Stimulated activated CD8-positive, alpha-beta memory T cell treated with anti-CD3 and anti-CD28 coated beads, Interleukin-12 subunit alpha, Interleukin-12 subunit beta, amount 100 ng/mL, for 24 hours (primary cell): ENCODE data around the gene AFF2.
"Not testable (repeated sequence)": the region's sequence is repeated elsewhere in the genome, so short reads cannot be mapped to it uniquely, and the experiment has no call there.

Experiments used
- DNase-seq: peaks from one replicate; pipeline ENCODE4 v3.0.0-alpha.2; 2020; ENCODE audit errors: extremely low read depth

Gene AFF2

DNA sequence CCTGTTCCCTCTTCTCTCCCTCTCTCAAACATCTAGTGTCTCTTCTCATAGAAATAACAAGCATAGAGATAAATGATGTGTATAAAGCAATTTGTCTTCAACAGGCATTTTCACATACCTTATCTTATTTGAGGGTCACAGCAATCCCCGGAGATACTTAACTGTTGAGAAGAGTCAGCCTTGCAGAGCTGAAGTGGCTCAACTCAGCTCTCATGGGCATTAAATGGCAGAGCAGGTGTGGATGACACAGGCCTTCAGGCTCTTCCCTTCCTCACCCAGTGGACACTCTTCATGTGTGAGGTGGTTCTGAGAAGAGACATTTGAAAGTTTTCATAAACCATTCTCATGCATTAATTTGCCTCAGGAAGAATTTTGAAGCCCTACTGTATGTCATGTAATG is 134.2 kb downstream of the AFF2 start:
- DNase-seq: no peak

DNA sequence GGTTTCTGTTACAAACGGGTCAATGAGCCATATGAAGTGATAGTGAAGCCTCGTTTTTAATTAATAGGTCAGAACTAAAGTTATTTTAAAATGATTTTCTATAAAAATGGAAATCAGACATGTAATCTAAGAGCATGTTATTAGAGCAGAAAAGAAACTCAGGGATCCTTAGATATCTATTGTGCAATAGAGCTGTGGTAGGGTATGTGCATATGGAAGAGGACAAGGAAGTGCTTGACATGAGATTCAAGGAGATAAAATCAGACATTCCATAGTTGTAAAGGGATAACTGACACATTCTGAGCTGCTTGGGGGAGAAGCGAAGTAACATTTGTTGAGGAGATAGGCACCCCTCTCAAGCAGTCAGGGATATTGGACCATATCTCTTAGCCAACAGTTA is 143.0 kb downstream of the AFF2 start:
- no peak for DNase-seq

DNA sequence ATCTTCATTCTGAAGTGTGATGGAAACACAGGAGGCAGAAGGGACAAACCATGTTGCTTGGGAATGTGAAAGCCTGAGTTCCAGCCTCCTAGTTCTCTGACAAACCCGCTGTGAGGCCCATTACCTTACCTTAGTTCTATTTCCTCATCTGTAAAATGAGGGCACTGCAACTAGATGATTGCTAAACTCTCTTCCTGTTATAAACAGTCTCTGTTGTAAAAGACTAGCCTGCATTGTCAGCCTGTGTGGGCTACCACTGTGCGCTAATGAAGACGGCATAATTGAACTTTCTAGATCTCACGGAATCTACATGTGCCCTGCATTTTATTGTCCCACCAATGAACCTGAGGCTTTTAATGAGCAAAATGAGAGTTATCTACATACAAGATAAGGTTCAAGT is 147.2 kb downstream of the AFF2 start:
- DNase-seq: no peak

DNA sequence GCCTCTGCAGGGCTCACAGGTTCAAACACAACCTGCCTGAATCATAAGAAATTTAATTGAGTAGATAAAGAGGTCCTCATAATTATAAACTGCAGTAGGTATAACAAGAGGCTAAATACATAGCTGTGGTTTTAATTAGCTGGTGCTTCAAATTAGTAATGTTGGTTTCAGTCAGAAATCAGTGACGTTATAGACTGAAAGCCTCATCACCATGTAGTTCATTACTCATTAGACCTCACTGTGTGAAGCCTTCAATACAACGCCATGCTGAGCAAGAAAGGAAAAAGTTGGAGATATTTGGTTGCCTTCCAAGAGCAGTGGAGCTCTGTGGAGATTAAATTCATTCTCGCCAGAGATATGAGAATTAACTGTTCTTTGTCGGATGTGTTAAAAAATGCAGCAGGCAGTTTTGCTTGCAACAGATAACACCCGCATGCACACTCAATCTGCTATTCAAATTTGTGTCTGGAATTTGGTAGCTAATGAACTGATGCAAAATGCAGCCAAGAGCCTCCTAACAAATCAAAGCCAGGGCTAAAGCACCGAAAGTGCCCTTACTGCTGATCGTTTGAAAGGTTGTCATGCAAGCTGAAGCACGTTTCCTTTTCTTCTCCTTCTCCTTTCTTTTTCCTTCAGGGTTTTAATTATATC is 148.9 kb downstream of the AFF2 start:
- no peak for DNase-seq

DNA sequence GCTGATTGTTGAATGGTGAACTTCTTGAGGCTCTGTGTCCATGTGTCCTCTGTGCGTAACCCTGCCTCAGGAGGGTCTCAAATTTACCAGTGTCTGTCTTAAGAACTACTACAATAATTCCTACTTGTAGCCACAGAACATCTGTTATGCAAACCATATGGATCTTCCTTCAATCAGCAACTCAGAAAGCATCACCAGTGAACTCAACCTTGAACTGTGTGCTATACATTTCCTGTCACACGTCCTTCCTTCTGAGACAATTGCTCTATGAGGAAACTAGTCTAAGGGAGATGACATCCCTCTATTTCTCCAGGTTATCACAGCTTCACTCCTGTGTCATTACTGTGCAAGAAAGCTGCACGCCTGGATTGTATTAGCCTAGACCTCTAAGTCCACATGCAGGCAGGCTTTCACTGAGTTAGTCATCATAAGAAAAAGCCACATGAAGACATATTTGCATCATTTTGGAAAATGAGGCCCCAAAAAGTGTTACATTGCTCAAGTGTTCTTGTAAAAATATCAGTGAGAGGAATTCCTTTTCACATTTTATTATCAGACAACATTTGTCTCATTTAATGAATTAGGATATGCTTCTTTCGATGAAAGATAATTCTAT is 157.8 kb downstream of the AFF2 start:
- no peak for DNase-seq

DNA sequence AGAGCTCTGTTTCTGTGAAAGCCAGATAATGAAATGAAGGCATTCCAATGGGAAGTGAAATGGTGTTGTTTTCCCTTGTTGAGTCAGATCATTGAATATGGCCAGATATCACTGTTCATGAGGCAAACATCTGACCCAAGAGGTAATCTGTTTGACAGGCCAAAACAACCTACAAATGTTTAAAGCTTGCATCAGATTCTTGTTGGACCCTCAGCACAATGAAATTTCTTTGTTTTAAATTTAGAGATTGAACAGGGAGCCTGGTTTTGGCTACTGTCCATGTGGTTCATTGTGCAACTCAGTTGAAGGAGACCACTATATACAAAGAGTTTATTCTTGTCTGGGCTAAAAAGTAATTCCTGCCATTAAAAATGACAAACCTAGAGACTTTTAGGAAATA is 159.1 kb downstream of the AFF2 start:
- DNase-seq: no peak

DNA sequence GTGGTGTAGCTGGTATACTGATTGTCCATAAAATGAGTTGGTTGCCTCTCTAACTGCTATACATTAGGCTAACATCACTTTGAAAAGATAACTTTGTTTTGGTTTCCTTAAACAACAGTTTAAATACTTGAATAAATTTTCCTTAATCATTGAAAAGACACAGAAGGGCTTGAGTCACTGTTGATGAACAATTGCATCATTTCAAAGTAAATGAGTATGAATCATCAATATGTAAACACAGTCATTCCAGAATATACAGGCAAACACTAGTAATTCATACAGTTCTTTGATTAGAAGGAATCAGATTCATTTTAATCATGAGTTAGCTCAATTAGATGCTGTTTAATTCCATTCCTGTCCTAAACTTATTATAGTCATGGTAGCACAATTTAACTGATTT is 160.6 kb downstream of the AFF2 start:
- DNase-seq: no peak

DNA sequence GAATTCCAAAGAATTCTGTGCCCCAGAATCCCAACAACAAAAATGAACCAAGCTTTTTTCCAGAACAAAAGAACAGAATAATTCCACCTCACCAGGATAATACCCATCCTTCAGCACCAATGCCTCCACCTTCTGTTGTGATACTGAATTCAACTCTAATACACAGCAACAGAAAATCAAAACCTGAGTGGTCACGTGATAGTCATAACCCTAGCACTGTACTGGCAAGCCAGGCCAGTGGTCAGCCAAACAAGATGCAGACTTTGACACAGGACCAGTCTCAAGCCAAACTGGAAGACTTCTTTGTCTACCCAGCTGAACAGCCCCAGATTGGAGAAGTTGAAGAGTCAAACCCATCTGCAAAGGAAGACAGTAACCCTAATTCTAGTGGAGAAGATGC is 161.6 kb downstream of the AFF2 start:
- DNase-seq: no peak

DNA sequence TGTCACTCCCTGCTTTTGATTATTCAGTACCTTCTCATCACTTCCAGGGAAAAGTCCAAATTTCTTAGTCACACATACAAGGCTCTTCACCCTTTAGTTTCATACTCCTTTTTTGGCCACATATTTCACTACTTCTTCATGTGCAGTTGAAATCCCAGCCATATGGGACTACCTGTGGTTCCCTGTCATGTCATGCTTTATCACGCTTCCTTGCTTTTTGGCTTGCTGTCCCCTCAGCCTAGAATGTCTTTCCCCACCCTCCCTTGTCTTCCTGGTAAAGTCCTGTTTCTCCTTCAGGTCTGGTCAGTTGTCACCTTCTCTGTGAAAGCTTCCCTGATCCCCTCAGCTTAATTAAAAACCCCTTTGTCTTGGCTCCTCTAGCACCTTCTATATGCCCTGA is 163.8 kb downstream of the AFF2 start:
- DNase-seq: no peak

DNA sequence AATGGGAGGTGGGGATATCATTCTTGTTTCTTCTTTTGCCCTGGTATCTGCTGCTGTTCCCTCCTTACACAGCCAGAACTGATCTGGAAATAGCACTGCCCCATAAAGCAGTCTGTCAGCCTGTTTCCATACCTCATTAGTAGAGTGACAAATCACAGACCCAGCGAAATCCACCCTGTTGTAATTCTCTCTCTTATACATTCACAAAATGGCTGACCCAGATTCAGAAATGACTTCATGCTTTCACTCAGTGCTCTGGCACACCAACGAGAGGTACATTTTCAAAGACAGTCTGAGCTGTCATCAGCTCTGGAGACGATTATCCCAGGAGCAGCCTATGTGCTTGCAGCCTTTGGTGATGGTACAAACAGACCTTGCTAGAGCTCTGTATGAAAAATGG is 164.6 kb downstream of the AFF2 start:
- DNase-seq: no peak

DNA sequence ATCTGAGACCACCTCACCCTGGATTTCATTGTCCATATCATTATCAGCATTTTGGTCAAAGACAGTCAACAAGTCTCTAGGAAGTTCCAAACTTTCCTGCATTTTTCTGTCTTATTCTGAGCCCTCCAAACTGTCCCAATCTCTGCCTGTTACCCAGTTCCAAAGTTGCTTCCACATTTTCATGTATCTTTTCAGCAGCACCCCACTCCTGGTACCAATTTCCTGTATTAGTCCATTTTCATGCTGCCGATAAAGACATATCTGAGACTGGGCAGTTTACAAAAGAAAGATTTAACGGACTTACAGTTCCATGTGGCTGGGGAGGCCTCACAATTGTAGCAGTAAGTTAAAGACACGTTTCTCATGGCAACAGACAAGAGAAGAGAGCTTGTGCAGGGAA is 168.8 kb downstream of the AFF2 start:
- not testable (repeated sequence) for DNase-seq

DNA sequence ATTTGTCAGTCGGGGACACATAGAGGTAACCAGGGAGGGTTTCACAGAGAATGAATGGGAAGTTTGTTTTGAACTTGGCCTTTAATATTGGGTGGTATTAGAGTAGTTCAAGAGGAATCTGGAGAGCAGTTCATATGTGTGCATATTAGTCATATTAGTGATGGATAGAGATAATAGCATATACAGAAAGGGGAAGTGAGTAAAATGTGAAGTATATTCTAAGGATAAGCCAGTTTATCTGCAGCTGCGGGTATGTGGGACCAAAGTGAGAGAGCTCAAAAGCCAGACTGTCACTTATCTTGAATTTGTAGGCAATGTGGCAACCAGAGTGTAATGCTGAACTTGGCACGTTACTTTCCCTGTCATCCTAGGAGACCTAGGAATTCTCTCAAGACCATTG is 169.9 kb downstream of the AFF2 start:
- DNase-seq: no peak

DNA sequence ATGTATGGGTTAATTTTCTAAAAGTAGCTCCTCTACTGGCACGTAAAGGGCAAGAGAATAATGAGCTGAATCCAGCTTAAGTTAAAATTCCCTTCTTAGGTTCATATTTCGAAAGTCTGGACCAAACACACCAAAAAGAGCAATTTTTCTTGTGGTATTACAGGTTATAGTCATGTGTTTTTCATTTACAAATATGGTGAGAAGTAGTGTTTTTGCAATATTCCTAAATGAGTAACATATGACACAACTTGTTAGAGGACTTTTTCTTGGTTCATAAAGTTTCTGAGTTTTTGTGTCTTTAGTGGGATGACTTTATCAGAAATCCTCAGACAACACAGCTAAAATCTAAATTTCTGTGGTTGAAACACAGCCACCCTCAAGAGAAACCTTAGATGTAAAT is 172.1 kb downstream of the AFF2 start:
- DNase-seq: no peak

DNA sequence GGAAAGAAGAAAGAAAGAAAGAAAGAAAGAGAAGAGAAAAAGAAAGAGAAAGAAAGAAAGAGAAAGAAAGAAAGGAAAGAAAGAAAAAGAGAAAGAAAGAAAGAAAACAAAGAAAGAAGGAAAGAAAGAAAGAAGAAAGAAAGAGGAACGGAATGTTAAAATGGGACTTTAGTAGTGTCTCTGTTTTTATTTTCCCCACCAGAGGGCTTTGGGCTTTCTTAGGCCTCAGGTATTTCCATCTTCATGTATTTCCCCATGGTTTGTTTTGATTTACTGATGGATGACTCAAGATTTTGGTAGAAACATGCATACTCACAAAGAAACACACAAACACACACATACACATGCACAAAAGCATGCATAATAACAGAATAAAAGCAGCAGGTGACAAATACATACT is 181.2 kb downstream of the AFF2 start:
- no peak for DNase-seq

DNA sequence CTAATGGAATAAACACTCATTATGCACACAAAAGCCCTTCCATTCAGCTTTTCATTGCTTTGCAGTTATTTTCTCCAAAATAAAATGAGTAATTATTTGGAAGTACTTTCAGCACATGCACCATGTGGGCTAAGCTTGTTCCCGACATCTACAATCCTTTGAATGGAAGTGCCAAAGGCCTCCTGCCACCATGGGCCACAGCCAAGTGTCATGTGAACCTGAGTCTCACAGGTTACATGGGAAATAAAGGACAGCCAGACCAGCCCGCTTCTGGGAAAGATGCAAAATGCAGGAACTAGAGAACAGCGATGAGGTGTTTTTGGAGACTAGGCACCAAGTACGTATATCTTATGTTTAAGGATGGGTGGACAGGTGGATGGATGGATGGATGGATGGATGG is 181.8 kb downstream of the AFF2 start:
- DNase-seq: no peak

DNA sequence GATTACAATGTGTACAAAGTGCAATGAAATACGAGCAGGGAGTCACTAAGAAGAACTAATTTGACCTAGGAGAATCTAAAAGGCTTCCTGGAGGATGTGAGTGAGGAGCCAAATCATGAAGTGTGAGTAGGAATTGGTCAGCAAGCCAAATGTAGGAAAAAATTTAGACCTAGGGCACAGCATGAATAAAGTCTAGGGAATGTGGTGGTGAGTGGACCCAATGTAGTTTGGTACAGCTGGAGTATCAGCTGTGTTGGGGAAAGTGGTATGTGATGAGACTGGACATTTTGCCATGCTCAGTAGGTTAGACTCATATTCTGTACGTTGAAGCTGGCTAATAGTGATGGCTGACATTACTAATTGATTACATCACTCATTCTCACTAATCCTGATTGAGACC is 191.0 kb downstream of the AFF2 start:
- DNase-seq: no peak

DNA sequence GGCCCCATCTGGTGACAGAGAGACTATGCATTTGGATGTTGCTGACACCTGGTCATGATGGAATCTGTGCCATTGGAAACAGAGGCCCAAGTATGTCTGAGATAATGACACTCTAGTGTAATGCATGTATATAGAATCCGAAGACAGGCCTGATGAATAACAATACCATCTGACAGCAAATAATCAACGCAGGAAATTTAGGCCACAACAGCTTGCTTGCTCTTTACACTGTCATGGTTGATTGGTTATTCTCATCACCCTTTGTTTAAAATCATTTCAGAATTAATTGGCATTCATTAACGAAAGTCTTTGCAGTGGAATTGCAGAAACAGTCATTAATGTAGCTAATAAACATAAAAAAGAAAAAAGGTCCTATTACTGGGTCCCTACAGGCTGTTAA is 194.8 kb downstream of the AFF2 start:
- no peak for DNase-seq

DNA sequence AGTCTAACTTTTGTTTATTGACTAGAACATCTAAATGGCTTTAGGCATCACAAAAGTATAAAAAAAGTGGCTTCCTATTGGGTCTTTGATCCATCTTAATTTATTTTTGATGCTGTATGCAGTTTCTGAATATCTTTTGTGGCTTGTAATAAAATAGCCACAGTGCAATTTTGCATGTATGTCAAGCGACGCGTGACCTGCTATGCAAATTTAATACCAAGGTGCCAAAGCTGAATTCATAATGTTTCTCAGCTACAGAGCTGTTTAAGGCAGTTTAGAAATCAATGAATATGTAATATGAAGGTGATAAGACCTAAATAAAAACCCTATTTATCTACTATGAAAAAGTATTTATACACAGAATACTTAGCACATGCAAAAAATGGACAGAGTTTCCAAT is 197.8 kb downstream of the AFF2 start:
- no peak for DNase-seq

DNA sequence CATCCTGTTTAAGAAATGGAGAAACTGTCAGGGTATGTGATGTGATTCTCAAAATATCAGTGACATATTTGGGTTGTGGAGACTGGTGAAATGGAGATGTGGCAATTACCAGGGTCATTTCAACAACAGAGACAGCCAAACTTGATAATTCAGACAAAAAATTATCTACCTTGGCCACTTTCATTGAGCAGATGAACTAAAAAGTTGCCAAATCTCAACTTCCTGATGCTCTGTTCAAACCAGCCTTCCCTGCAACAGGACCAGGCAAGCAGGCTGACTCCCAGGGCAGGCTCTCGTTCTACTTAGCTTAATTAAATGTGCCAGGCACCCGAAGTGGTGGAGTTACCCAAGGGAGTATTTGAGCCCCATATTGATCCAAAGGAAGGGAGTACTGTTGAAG is 199.6 kb downstream of the AFF2 start:
- no peak for DNase-seq

DNA sequence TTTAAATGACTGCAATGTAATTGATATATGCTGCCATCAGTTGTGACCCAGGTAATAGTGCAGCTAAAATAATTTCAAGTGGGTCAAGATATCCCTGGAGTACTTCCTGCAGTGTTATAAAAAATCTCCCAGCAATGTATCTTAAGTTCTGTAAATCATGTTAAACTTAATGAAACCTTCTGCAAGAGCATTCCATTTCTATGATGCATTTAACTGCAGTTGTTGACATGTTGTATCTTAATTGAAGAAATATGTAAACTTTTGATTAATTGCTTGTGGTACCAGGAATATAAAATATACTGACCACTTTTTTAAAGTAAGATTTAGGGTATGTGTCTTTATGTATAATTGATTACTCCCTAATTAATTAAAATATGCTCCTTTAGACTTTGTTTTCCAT is 213.6 kb downstream of the AFF2 start:
- no peak for DNase-seq

DNA sequence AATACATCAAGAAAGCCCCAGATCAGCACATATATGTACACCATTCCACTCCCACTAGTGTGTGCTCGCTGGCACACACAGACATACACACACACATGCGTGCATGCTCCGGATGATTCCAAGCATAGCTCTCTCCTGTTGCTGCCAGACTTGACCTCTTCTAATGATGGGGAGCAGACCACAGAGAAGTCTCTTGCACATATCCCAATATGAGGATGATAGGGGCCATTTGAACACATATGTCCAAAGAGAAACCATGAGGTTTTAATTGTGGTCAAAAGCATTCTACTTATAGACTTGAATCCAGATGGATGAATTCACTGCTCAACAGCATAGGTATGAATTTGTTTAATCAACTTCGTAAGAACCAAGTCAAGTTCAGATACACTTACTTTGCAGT is 214.9 kb downstream of the AFF2 start:
- DNase-seq: no peak

DNA sequence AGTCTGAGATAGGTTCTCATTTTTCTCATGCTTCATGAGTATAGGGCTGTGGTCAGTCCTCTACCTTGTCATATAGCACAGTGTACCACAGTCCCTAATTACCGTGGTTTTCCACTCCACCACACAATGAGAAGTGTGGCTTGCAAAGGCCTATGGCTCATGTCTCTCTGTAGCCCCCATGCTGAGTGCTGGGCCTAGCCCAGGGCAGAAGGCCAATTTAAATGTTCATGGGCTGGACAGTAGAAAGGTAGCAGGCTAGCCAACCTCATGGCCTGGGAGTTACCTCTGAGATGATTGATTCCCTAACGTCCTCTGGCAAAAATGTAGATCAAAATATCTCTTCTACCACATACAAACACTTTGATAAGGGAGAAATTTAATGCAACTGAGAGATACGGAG is 222.5 kb downstream of the AFF2 start:
- DNase-seq: no peak

DNA sequence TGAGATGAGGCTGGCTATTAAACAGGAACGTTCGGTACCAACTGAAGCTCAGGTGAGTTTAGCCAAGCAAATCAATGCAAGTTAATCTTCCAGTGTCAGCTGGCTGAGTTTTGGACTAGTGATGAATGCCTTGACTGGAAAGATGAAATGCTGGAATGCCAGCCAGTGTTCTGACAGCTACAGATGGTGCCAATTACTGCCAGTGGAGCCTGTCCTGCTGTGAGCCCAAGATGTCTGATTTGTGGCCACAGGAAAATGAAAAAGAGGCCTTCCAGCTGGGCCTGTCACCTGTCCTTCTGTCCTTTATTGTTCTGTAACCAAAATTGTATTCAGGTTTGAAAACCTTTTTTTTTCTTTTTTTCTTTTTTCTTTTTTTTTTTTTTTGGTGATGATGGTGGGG is 223.1 kb downstream of the AFF2 start:
- no peak for DNase-seq

DNA sequence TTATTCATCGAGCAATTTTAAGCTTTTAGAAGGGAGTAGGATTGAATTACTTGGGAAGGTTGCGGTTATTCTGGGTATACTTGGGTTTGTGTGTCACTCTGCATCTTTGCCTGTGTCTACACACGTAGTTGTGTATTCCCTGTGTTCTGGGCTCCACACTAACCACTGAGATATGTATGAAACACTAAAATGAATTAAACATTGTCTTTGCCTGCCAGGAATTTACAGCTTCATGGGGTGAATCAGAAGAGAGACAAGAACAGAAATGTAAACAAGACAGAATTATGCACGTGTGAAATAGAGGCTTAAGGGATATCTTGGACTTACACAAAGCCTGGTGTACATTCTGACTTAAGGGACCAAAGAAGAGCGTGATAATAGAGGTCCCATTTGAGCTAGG is 228.5 kb downstream of the AFF2 start:
- DNase-seq: no peak
